K562 (cell line): ENCODE measurements around the gene ARL10. TPM values are rescaled to one million over a fixed set of nuclear protein-coding genes. Genes with fewer than 3 reads are reported as not detected.

Experiments used
- BRD9 ChIP-seq: fragments of 450-650 bp; IDR thresholded peaks from 2 replicates; pipeline ENCODE4 v1.6.1; 2018; ENCODE audit warnings: low read depth; ENCODE audit not compliant: partially characterized antibody
- CHCHD3 ChIP-seq: fragments of 250-450 bp; sonication (Bioruptor Pico); IDR thresholded peaks from 2 replicates; pipeline ENCODE4 v2.1.2; 2022; ENCODE audit warnings: mild to moderate bottlenecking
- CHD1 ChIP-seq: fragments of 200-600 bp; sonication (generic); IDR thresholded peaks from one replicate; pipeline ENCODE4 v1.6.1; 2012; ENCODE audit warnings: mild to moderate bottlenecking, moderate library complexity, low read length, inconsistent platforms
- ESRRA ChIP-seq: fragments of 450-650 bp; IDR thresholded peaks from 2 replicates; pipeline ENCODE4 v1.6.1; 2014; ENCODE audit warnings: low read depth, mild to moderate bottlenecking, moderate library complexity, borderline replicate concordance
- EWSR1 ChIP-seq: fragments of 450-650 bp; IDR thresholded peaks from 2 replicates; pipeline ENCODE4 v1.6.1; 2018; ENCODE audit warnings: borderline replicate concordance, mild to moderate bottlenecking, low read depth, moderate library complexity; ENCODE audit not compliant: partially characterized antibody
- FOXK2 ChIP-seq, 2 experiments: fragments of 450-650 bp; IDR thresholded peaks in 1 of 2; conservative IDR thresholded peaks in 1 of 2; 2 replicates each; pipeline ENCODE4 v1.6.1; 2016; ENCODE audit warnings: low read depth in 2 of 2, mild to moderate bottlenecking in 1 of 2
- HDGF ChIP-seq: fragments of 450-650 bp; IDR thresholded peaks from 2 replicates; pipeline ENCODE4 v1.6.1; 2016
- MECOM ChIP-seq: fragments of 250-450 bp; sonication (Bioruptor Pico); IDR thresholded peaks from 2 replicates; pipeline ENCODE4 v1.8.0; 2022; ENCODE audit warnings: inconsistent platforms
- MYNN ChIP-seq, 2 experiments: sonication (generic); formaldehyde crosslinking in 1 of 2; IDR thresholded peaks; 2 replicates each; pipeline versions ENCODE4 v1.5.0 to v1.6.1; 2016 to 2020; ENCODE audit warnings: antibody characterized with exemption in 1 of 2, missing genetic modification reagents in 1 of 2
- NUFIP1 ChIP-seq: fragments of 450-650 bp; IDR thresholded peaks from 2 replicates; pipeline ENCODE4 v1.6.1; 2018; ENCODE audit not compliant: partially characterized antibody
- PTRF ChIP-seq: fragments of 450-650 bp; IDR thresholded peaks from 2 replicates; pipeline ENCODE4 v1.6.1; 2016; ENCODE audit warnings: mild to moderate bottlenecking, missing genetic modification characterization, missing compliant biosample characterization
- RBFOX2 ChIP-seq: fragments of 200-400 bp; formaldehyde crosslinking; IDR thresholded peaks from 2 replicates; pipeline ENCODE4 v1.6.1; 2017; ENCODE audit warnings: low read depth, mild to moderate bottlenecking, low read length, moderate library complexity
- TRIM24 ChIP-seq, 2 experiments: fragments of 450-650 bp; IDR thresholded peaks; 2 replicates each; pipeline ENCODE4 v1.6.1; 2016
- WHSC1 ChIP-seq: IDR thresholded peaks from one replicate; pipeline ENCODE4 v1.6.1; 2012; ENCODE audit warnings: low read length, control low read depth, inconsistent platforms
- ZNF668 ChIP-seq: fragments of 250-450 bp; sonication (Bioruptor Pico); IDR thresholded peaks from 2 replicates; pipeline ENCODE4 v1.8.0; 2022; ENCODE audit warnings: mild to moderate bottlenecking, inconsistent platforms
- polyA plus RNA-seq, 8 experiments: library from polyadenylated mRNA; depleted of rRNA in 4 of 8; stranded (reverse) in 5 of 8; unstranded in 3 of 8; fragments of >200 nt; fragmentation: Nextera tagmentation in 2 of 8; fragmentation: Illumina TruSeq in 1 of 8; extraction: Ambion mirVana in 2 of 8; extraction: Trizol in 1 of 8; gene quantifications; 2 replicates each; pipeline versions ENCODE4 v1.2.1 to v1.2.3, GENCODE V29; 2011 to 2014; ENCODE audit warnings: inconsistent platforms in 1 of 8, missing spikeins in 1 of 8
- total RNA-seq, 7 experiments: library from RNA; depleted of rRNA in 6 of 7; stranded (reverse); fragments of >200 nt in 6 of 7; fragmentation: Illumina TruSeq in 2 of 7; extraction: Trizol in 2 of 7; gene quantifications; 2 replicates each; pipeline versions ENCODE4 v1.2.1 to v1.2.3, GENCODE V29; 2011 to 2021; ENCODE audit warnings: low replicate concordance in 1 of 7
- TF ChIP-seq, protein P1 (sequence below): sonication (generic); formaldehyde crosslinking; IDR thresholded peaks from 2 replicates; pipeline ENCODE4 v1.8.0; 2022; ENCODE audit warnings: mild to moderate bottlenecking, missing genetic modification reagents
- TF ChIP-seq, protein P2 (sequence below): sonication (generic); formaldehyde crosslinking; IDR thresholded peaks from 2 replicates; pipeline ENCODE4 v1.9.0; 2022; ENCODE audit warnings: mild to moderate bottlenecking, missing genetic modification reagents
- TF ChIP-seq, protein P3 (sequence below), 2 experiments: fragments of 450-650 bp in 1 of 2; sonication (generic) in 1 of 2; formaldehyde crosslinking in 1 of 2; IDR thresholded peaks in 1 of 2; conservative IDR thresholded peaks in 1 of 2; 2 replicates each; pipeline versions ENCODE4 v1.6.1 to v1.8.1; 2016 to 2023; ENCODE audit warnings: mild to moderate bottlenecking in 2 of 2, moderate library complexity in 2 of 2, inconsistent platforms in 1 of 2, missing genetic modification reagents in 1 of 2
- TF ChIP-seq, protein P4 (sequence below): fragments of 450-650 bp; IDR thresholded peaks from 2 replicates; pipeline ENCODE4 v1.6.1; 2016; ENCODE audit warnings: antibody characterized with exemption
- TF ChIP-seq, protein P5 (sequence below), 2 experiments: fragments of 250-450 bp in 1 of 2; fragments of 450-650 bp in 1 of 2; sonication (Bioruptor Pico) in 1 of 2; IDR thresholded peaks; 2 replicates each; pipeline versions ENCODE4 v1.6.1 to v1.8.0; 2016 to 2021; ENCODE audit warnings: mild to moderate bottlenecking in 2 of 2, moderate library complexity in 2 of 2, missing compliant biosample characterization in 1 of 2, missing genetic modification characterization in 1 of 2
- TF ChIP-seq, protein P6 (sequence below): fragments of 450-650 bp; formaldehyde crosslinking; IDR thresholded peaks from 2 replicates; pipeline ENCODE4 v1.4.0; 2020; ENCODE audit warnings: mild to moderate bottlenecking, moderate library complexity

Gene ARL10
- total and polyA plus RNA-seq, 9 of the 15 experiments (the other 6 are each of a cell fraction or from before 2014, with no cell fraction given), result under 0.01 to 0.40 (median 0.34) TPM; not detected in 3

DNA sequence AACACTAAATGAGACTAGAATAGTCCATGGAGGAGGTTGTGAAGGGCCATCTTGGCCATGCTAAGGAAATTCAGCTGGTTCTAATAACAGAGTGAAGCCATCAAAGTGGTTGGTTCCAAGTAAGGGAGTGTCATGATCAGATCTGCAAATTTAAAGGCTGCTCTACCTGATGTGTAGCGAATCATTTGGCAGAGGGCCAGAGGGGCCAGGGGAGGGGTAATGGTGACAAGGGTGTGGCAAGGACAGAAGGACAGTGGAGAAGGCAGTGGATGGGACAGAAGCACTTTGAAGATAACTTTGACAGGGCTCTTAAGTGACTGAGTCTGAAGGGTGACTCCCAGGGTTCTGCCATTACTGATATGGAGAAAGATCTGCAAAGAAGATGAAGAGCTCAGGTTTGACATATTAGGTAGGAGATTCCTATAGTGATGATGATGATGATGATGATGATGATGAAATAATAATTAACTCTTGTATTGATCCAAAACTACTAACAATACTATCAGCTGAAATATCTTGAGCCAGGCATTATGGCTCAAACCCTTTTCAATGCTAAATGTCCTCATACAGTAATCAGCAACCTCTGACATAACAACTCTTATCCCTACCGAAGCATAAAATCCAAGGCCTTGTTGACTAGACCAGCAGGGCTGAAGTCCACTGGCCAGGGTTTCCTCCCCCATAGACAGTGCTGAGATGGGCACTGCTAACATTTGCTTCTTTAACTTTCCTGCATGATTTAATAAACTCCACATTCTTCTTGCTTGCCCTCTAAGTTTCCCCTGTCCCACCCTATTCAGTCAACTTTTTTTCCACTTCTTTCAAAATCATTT, 23.7 kb upstream of the ARL10 start (continued):
- no peak for TF ChIP-seq FOXK2 (conservative IDR thresholded peaks at IDR 0.05 in 1 of 2, IDR thresholded peaks at IDR 0.05 in 1 of 2; ENCODE audit: low read depth in 2 of 2)
- TF ChIP-seq RBFOX2, result no peak
- TF ChIP-seq, protein P1, sequence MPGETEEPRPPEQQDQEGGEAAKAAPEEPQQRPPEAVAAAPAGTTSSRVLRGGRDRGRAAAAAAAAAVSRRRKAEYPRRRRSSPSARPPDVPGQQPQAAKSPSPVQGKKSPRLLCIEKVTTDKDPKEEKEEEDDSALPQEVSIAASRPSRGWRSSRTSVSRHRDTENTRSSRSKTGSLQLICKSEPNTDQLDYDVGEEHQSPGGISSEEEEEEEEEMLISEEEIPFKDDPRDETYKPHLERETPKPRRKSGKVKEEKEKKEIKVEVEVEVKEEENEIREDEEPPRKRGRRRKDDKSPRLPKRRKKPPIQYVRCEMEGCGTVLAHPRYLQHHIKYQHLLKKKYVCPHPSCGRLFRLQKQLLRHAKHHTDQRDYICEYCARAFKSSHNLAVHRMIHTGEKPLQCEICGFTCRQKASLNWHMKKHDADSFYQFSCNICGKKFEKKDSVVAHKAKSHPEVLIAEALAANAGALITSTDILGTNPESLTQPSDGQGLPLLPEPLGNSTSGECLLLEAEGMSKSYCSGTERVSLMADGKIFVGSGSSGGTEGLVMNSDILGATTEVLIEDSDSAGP (CRISPR knock-in tag), result no peak
- TF ChIP-seq TRIM24 (IDR thresholded peaks at IDR 0.05), result no peak
- TF ChIP-seq, protein P2, sequence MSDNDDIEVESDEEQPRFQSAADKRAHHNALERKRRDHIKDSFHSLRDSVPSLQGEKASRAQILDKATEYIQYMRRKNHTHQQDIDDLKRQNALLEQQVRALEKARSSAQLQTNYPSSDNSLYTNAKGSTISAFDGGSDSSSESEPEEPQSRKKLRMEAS (CRISPR knock-in tag), result no peak
- TF ChIP-seq BRD9, result no peak
- TF ChIP-seq, protein P3, sequence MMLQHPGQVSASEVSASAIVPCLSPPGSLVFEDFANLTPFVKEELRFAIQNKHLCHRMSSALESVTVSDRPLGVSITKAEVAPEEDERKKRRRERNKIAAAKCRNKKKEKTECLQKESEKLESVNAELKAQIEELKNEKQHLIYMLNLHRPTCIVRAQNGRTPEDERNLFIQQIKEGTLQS (IDR thresholded peaks at IDR 0.05), result peak; percentile 83
- TF ChIP-seq, protein P3 (CRISPR knock-in tag; conservative IDR thresholded peaks at IDR 0.05), result no peak
- no peak for TF ChIP-seq HDGF
- TF ChIP-seq WHSC1, result no peak
- no peak for TF ChIP-seq NUFIP1
- peak; percentile 86 for TF ChIP-seq ESRRA
- TF ChIP-seq ZNF668 (CRISPR knock-in tag), result no peak
- TF ChIP-seq MECOM, result peak; percentile 77; the same call in 1 of the 2 replicates
- TF ChIP-seq, protein P4, sequence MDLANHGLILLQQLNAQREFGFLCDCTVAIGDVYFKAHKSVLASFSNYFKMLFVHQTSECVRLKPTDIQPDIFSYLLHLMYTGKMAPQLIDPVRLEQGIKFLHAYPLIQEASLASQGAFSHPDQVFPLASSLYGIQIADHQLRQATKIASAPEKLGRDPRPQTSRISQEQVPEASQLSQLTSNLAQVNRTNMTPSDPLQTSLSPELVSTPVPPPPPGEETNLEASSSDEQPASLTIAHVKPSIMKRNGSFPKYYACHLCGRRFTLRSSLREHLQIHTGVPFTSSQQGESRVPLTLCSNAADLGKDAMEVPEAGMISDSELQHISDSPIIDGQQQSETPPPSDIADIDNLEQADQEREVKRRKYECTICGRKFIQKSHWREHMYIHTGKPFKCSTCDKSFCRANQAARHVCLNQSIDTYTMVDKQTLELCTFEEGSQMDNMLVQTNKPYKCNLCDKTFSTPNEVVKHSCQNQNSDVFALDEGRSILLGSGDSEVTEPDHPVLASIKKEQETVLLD, result no peak
- TF ChIP-seq CHCHD3 (CRISPR knock-in tag), result no peak
- TF ChIP-seq, protein P5, sequence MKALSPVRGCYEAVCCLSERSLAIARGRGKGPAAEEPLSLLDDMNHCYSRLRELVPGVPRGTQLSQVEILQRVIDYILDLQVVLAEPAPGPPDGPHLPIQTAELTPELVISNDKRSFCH (CRISPR knock-in tag; IDR thresholded peaks at IDR 0.05), result no peak
- TF ChIP-seq, protein P5 (tag; IDR thresholded peaks at IDR 0.05), result no peak
- no peak for TF ChIP-seq EWSR1
- no peak for TF ChIP-seq CHD1
- TF ChIP-seq, protein P6, sequence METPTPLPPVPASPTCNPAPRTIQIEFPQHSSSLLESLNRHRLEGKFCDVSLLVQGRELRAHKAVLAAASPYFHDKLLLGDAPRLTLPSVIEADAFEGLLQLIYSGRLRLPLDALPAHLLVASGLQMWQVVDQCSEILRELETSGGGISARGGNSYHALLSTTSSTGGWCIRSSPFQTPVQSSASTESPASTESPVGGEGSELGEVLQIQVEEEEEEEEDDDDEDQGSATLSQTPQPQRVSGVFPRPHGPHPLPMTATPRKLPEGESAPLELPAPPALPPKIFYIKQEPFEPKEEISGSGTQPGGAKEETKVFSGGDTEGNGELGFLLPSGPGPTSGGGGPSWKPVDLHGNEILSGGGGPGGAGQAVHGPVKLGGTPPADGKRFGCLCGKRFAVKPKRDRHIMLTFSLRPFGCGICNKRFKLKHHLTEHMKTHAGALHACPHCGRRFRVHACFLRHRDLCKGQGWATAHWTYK, result no peak
- TF ChIP-seq PTRF, result no peak
- peak; percentile 74; the same call in 1 of the 2 replicates for TF ChIP-seq MYNN (IDR thresholded peaks at IDR 0.05)
- TF ChIP-seq MYNN (CRISPR knock-in tag; IDR thresholded peaks at IDR 0.05), result no peak
